Activated CD8-positive, alpha-beta memory T cell treated with anti-CD3 and anti-CD28 coated beads for 48 hours (primary cell): ENCODE measurements around the gene DUSP8.

Experiments
- DNase-seq, 3 experiments: peaks; one replicate each; pipeline ENCODE4 v3.0.0-alpha.2; 2020; ENCODE audit warnings: low read depth in 2 of 3, low spot score in 2 of 3

DUSP8 gene

GRCh38 chr11:1566381-1567051, 5.6 kb downstream of the DUSP8 start:
- no peak for DNase-seq

GRCh38 chr11:1565904-1566247, 6.2 kb downstream of the DUSP8 start:
- no peak for DNase-seq

- DNase-seq, result no peak
Measured at GRCh38 chr11:1565173-1565903, 6.7 kb downstream of the DUSP8 start.

- DNase-seq, result no peak
Measured at GRCh38 chr11:1564535-1565172, 7.4 kb downstream of the DUSP8 start.

- no peak for DNase-seq
Measured at GRCh38 chr11:1563697-1564534, 8.2 kb downstream of the DUSP8 start.

GRCh38 chr11:1563149-1563638, 8.9 kb downstream of the DUSP8 start:
- DNase-seq, result no peak

GRCh38 chr11:1562469-1563148, 9.5 kb downstream of the DUSP8 start:
- DNase-seq, result no peak

GRCh38 chr11:1561955-1562354, 10.1 kb downstream of the DUSP8 start:
- DNase-seq, result no peak

GRCh38 chr11:1561266-1561665, 10.8 kb downstream of the DUSP8 start:
- DNase-seq, result no peak

- no peak for DNase-seq
Measured at GRCh38 chr11:1560649-1561251, 11.3 kb downstream of the DUSP8 start.

- no peak for DNase-seq
Measured at GRCh38 chr11:1560002-1560648, 11.9 kb downstream of the DUSP8 start.

- no peak for DNase-seq
Measured at GRCh38 chr11:1559111-1559951, 12.7 kb downstream of the DUSP8 start.

- no peak for DNase-seq
Measured at GRCh38 chr11:1558775-1559110, 13.3 kb downstream of the DUSP8 start.

GRCh38 chr11:1557904-1558774, 13.9 kb downstream of the DUSP8 start:
- no peak for DNase-seq

GRCh38 chr11:1557051-1557884, 14.8 kb downstream of the DUSP8 start:
- no peak for DNase-seq

GRCh38 chr11:1556278-1556902, 15.7 kb downstream of the DUSP8 start:
- DNase-seq, result no peak

GRCh38 chr11:1555713-1556153, 16.3 kb downstream of the DUSP8 start:
- no peak for DNase-seq
